WERI-Rb-1 (cell line): ENCODE measurements around the gene TTC28.

ENCODE experiments used
- DNase-seq: peaks from one replicate; pipeline ENCODE4 v3.0.0-alpha.2; 2020
- H3K27ac ChIP-seq: fragments of 250-450 bp; sonication (Bioruptor Pico); 2 replicates; pipeline ENCODE4 v1.5.1; 2020; ENCODE audit warnings: mild to moderate bottlenecking, moderate library complexity
- H3K27me3 ChIP-seq: fragments of 250-450 bp; sonication (Bioruptor Pico); 2 replicates; pipeline ENCODE4 v1.5.1; 2021; ENCODE audit warnings: mild to moderate bottlenecking, low read depth, moderate library complexity; ENCODE audit not compliant: insufficient read depth, severe bottlenecking
- H3K36me3 ChIP-seq: fragments of 250-450 bp; sonication (Bioruptor Pico); 2 replicates; pipeline ENCODE4 v1.5.1; 2020; ENCODE audit warnings: mild to moderate bottlenecking, moderate library complexity
- H3K4me3 ChIP-seq: 2 replicates; pipeline ENCODE4 v1.5.1; 2011; ENCODE audit warnings: low read depth, mild to moderate bottlenecking, control low read depth, low read length
- H3K9me3 ChIP-seq: fragments of 250-450 bp; sonication (Bioruptor Pico); 2 replicates; pipeline ENCODE4 v1.5.1; 2021; ENCODE audit warnings: mild to moderate bottlenecking, moderate library complexity; ENCODE audit not compliant: severe bottlenecking
- CTCF ChIP-seq: IDR thresholded peaks from 2 replicates; pipeline ENCODE4 v1.5.1; 2011; ENCODE audit warnings: low read depth, mild to moderate bottlenecking, control low read depth, inconsistent platforms, low read length

The TTC28 gene

GRCh38 chr22:28019881-28020861 is 659.5 kb downstream of the TTC28 start:
- peak; percentile 85 for TF ChIP-seq CTCF
- H3K36me3 ChIP-seq = no peaks in the 10 kb centered on the region
- no peaks in the 10 kb centered on the region for H3K27me3 ChIP-seq
- DNase-seq = peak; percentile 81
- H3K4me3 ChIP-seq = peak overlapping the region; percentile 28
- no peaks in the 10 kb centered on the region for H3K9me3 ChIP-seq
- H3K27ac ChIP-seq = peak overlapping the region; percentile 94

GRCh38 chr22:28019360-28019759 is 660.3 kb downstream of the TTC28 start:
- TF ChIP-seq CTCF = no peak
- no peak for DNase-seq

GRCh38 chr22:28018461-28018927 is 661.1 kb downstream of the TTC28 start:
- no peak for DNase-seq
- Histone ChIP-seq H3K27me3 (no peaks in the 10 kb centered on the region), H3K36me3 (no peaks in the 10 kb centered on the region), H3K27ac (no peak overlapping the region), H3K9me3 (no peaks in the 10 kb centered on the region), H3K4me3 (no peak overlapping the region)
- no peak for TF ChIP-seq CTCF

More at GRCh38 chr22:28019360-28019759, 660.3 kb downstream of the TTC28 start:
- H3K27ac ChIP-seq = no peak overlapping the region
- no peaks in the 10 kb centered on the region for H3K36me3 ChIP-seq
- H3K4me3 ChIP-seq = no peak overlapping the region
- no peaks in the 10 kb centered on the region for H3K27me3 ChIP-seq
- no peaks in the 10 kb centered on the region for H3K9me3 ChIP-seq

- TF ChIP-seq CTCF = no peak
These were observed 661.8 kb downstream of the TTC28 start for GRCh38 chr22:28017859-28018258.

GRCh38 chr22:28017558-28017820 is 662.2 kb downstream of the TTC28 start:
- H3K4me3 ChIP-seq = no peak overlapping the region
- H3K9me3 ChIP-seq = no peaks in the 10 kb centered on the region
- no peak overlapping the region for H3K27ac ChIP-seq
- no peaks in the 10 kb centered on the region for H3K27me3 ChIP-seq
- TF ChIP-seq CTCF = no peak
- no peak for DNase-seq
- H3K36me3 ChIP-seq = no peaks in the 10 kb centered on the region

More at GRCh38 chr22:28017859-28018258, 661.8 kb downstream of the TTC28 start:
- Histone ChIP-seq H3K27me3 (no peaks in the 10 kb centered on the region), H3K36me3 (no peaks in the 10 kb centered on the region), H3K27ac (no peak overlapping the region), H3K4me3 (no peak overlapping the region), H3K9me3 (no peaks in the 10 kb centered on the region)
- no peak for DNase-seq
